Neuronal stem cell (in vitro differentiated cells): ENCODE results near the gene MTF1.

ENCODE experiments used
- DNase-seq: peaks from one replicate; pipeline ENCODE4 v3.0.0-alpha.2; 2013; ENCODE audit warnings: low spot score
- H2AFZ ChIP-seq: one replicate; pipeline ENCODE4 v1.6.1; 2013; ENCODE audit warnings: mild to moderate bottlenecking, low read length, inconsistent platforms
- H2AK5ac ChIP-seq: 2 replicates; pipeline ENCODE4 v1.6.1; 2013; ENCODE audit warnings: low read depth, mild to moderate bottlenecking, inconsistent platforms, low read length, moderate library complexity, mixed read lengths
- H2BK120ac ChIP-seq: 2 replicates; pipeline ENCODE4 v1.6.1; 2013; ENCODE audit warnings: low read depth, mild to moderate bottlenecking, inconsistent platforms, low read length, moderate library complexity, mixed read lengths
- H2BK12ac ChIP-seq: one replicate; pipeline ENCODE4 v1.6.1; 2013; ENCODE audit warnings: low read length, inconsistent platforms
- H2BK15ac ChIP-seq: 2 replicates; pipeline ENCODE4 v1.6.1; 2013; ENCODE audit warnings: mild to moderate bottlenecking, low read length, inconsistent platforms, mixed read lengths
- H2BK5ac ChIP-seq: one replicate; pipeline ENCODE4 v1.6.1; 2013; ENCODE audit warnings: inconsistent platforms, mild to moderate bottlenecking, low read length, moderate library complexity
- H3K14ac ChIP-seq: one replicate; pipeline ENCODE4 v1.6.1; 2013; ENCODE audit warnings: low read length, inconsistent platforms
- H3K18ac ChIP-seq: 2 replicates; pipeline ENCODE4 v1.6.1; 2013; ENCODE audit warnings: low read length, inconsistent platforms
- H3K23ac ChIP-seq: 2 replicates; pipeline ENCODE4 v1.6.1; 2013; ENCODE audit warnings: low read depth, mild to moderate bottlenecking, mixed read lengths, low read length, inconsistent platforms; ENCODE audit not compliant: poor library complexity
- H3K27ac ChIP-seq: replicated peaks from 3 replicates; pipeline ENCODE4 v1.5.1; 2013; ENCODE audit warnings: low read length, inconsistent platforms
- H3K27me3 ChIP-seq, 3 experiments: 2 replicates each; pipeline ENCODE4 v1.6.1; 2013; ENCODE audit warnings: low read length in 3 of 3, mild to moderate bottlenecking in 2 of 3, inconsistent platforms in 1 of 3, low read depth in 1 of 3, mixed read lengths in 1 of 3, moderate library complexity in 1 of 3; ENCODE audit not compliant: control insufficient read depth in 3 of 3, insufficient read depth in 3 of 3
- H3K36me3 ChIP-seq, 2 donors: replicated peaks in 1 of 2; 2 replicates each; pipeline ENCODE4 v1.6.1; 2013; ENCODE audit warnings: low read length in 2 of 2; ENCODE audit not compliant: control insufficient read depth in 2 of 2, insufficient read depth in 2 of 2
- H3K4ac ChIP-seq: 2 replicates; pipeline ENCODE4 v1.6.1; 2013; ENCODE audit warnings: inconsistent platforms, mild to moderate bottlenecking, low read length, moderate library complexity
- H3K4me1 ChIP-seq, 2 donors: 1 replicate in 1 of 2; 2 replicates in 1 of 2; pipeline ENCODE4 v1.6.1; 2013; ENCODE audit warnings: low read length in 2 of 2, low read depth in 1 of 2; ENCODE audit not compliant: control insufficient read depth in 2 of 2, insufficient read depth in 1 of 2
- H3K4me2 ChIP-seq: one replicate; pipeline ENCODE4 v1.6.1; 2013; ENCODE audit warnings: mild to moderate bottlenecking, low read length, inconsistent platforms; ENCODE audit not compliant: insufficient read depth, poor library complexity, severe bottlenecking
- H3K4me3 ChIP-seq, 2 donors: 2 replicates each; pipeline ENCODE4 v1.5.1; 2013; ENCODE audit warnings: low read length in 2 of 2, mild to moderate bottlenecking in 2 of 2, inconsistent platforms in 1 of 2, moderate library complexity in 1 of 2
- H3K79me1 ChIP-seq: one replicate; pipeline ENCODE4 v1.6.1; 2013; ENCODE audit warnings: low read depth, mild to moderate bottlenecking, inconsistent platforms, low read length, moderate library complexity
- H3K9ac ChIP-seq: one replicate; pipeline ENCODE4 v1.6.1; 2013; ENCODE audit warnings: mild to moderate bottlenecking, low read depth, low read length, inconsistent platforms; ENCODE audit not compliant: poor library complexity
- H3K9me3 ChIP-seq, 2 donors: replicated peaks in 1 of 2; 2 replicates each; pipeline versions ENCODE3 to v1.6.1; 2013; ENCODE audit warnings: low read length in 2 of 2, mild to moderate bottlenecking in 2 of 2, inconsistent platforms in 1 of 2, low read depth in 1 of 2, mixed read lengths in 1 of 2, moderate library complexity in 1 of 2; ENCODE audit not compliant: control insufficient read depth in 2 of 2, insufficient read depth in 1 of 2
- H4K8ac ChIP-seq: one replicate; pipeline ENCODE4 v1.6.1; 2013; ENCODE audit warnings: low read depth, mild to moderate bottlenecking, inconsistent platforms, low read length, moderate library complexity
- H4K91ac ChIP-seq: one replicate; pipeline ENCODE4 v1.6.1; 2013; ENCODE audit warnings: low read length, low read depth, mild to moderate bottlenecking, inconsistent platforms; ENCODE audit not compliant: poor library complexity
- WGBS, 2 donors: extraction: QIAGEN DNeasy Blood & Tissue Kit; methylation state at CpG; one replicate each; pipeline ENCODE4 v1.1.7; 2013; ENCODE audit warnings: missing lambda C conversion rate in 2 of 2, mixed read lengths in 1 of 2; ENCODE audit not compliant: insufficient read length in 2 of 2, insufficient replicate concordance in 1 of 2; ENCODE audit errors: extremely low coverage in 2 of 2; 5-methylcytosine and 5-hydroxymethylcytosine counted together

The MTF1 gene

DNA sequence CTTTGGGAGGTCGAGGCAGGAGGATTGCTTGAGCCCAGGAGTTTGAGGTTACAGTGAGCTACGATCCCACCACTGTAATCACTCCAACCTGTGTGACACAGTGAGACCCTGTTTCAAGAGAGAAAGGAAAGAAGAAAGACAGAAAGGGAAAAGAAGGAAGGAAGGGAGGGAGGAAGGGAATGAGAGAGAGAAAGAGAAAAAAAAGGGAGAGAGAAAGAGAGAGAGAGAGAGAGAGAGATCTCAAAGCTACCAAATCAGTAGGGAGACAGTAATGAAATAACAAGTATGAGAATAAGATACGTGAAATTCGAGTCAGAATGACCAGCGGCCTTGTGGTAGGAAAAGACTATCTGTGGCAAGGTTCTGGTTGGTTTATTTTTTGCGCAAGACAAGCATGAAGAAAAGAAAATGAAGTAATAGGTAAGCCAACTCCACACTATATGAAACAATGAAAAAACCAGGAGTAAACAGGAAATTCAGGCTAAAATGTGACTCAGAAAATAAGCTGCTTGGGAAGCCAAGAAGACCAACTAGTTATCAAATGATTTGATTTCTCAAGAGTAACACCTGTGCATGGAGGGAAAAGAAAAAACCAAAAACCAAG is 8.9 kb downstream of the MTF1 start:
- H3K23ac ChIP-seq, result no peak overlapping the region
- no peak overlapping the region for H3K4me3 ChIP-seq
- no peak overlapping the region for H3K4ac ChIP-seq
- H3K27me3 ChIP-seq, result no peaks in the 10 kb centered on the region
- H2BK15ac ChIP-seq, result no peak overlapping the region
- H3K79me1 ChIP-seq, result peaks cover 2% of the 10 kb centered on the region
- no peak overlapping the region for H2BK5ac ChIP-seq
- H3K4me1 ChIP-seq, result no peaks in the 10 kb centered on the region
- no peak overlapping the region for H3K27ac ChIP-seq
- no peak overlapping the region for H2BK12ac ChIP-seq
- no peak overlapping the region for H2AK5ac ChIP-seq
- no peak overlapping the region for H3K18ac ChIP-seq
- H3K9ac ChIP-seq, result no peak overlapping the region
- no peak overlapping the region for H2AFZ ChIP-seq
- H2BK120ac ChIP-seq, result no peak overlapping the region
- no peak overlapping the region for H4K91ac ChIP-seq
- no CpG with 5 or more reads among the region's 6 CpGs for WGBS, 2 donors
- no peak overlapping the region for H3K14ac ChIP-seq
- no peak overlapping the region for H4K8ac ChIP-seq
- no peaks in the 10 kb centered on the region for H3K9me3 ChIP-seq
- no peak for DNase-seq
- H3K4me2 ChIP-seq, result no peak overlapping the region
- H3K36me3 ChIP-seq, result peaks cover 2 to 78% of the 10 kb centered on the region in 2 donors

DNA sequence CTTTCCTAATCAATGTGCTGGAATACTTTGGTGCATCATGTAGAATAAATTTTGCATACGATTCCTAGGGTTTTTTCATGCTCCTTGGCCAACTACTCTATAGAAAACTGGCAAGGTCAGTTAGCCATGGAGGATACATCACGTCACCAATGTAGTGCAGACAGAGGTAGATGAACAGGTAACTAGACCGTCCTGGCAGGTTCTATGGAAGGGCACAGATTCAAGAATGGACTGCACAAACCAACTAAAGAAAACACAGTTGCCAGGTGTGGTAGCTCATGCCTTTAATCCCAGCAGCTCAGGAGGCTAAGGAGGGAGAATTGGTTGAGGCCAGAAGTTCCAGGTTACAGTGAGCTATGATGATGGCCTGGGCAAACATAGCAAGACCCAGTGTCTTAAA is 9.9 kb downstream of the MTF1 start:
- H2BK12ac ChIP-seq, result no peak overlapping the region
- no peaks in the 10 kb centered on the region for H3K9me3 ChIP-seq
- no peak overlapping the region for H3K14ac ChIP-seq
- no peak overlapping the region for H4K8ac ChIP-seq
- no peak overlapping the region for H2BK5ac ChIP-seq
- H3K4me1 ChIP-seq, result no peaks in the 10 kb centered on the region
- H3K9ac ChIP-seq, result no peak overlapping the region
- no peak overlapping the region for H3K4me3 ChIP-seq
- H3K4me2 ChIP-seq, result no peak overlapping the region
- no peak overlapping the region for H2AFZ ChIP-seq
- H3K27me3 ChIP-seq, result no peaks in the 10 kb centered on the region
- peaks cover 2% of the 10 kb centered on the region for H3K79me1 ChIP-seq
- H3K4ac ChIP-seq, result no peak overlapping the region
- no peak overlapping the region for H4K91ac ChIP-seq
- no peak overlapping the region for H3K27ac ChIP-seq
- H3K23ac ChIP-seq, result no peak overlapping the region
- H2AK5ac ChIP-seq, result no peak overlapping the region
- H3K18ac ChIP-seq, result no peak overlapping the region
- no peak for DNase-seq
- H3K36me3 ChIP-seq, result peaks cover 0 to 70% of the 10 kb centered on the region in 2 donors
- WGBS, 2 donors, result no CpG with 5 or more reads among the region's 3 CpGs
- no peak overlapping the region for H2BK120ac ChIP-seq
- H2BK15ac ChIP-seq, result no peak overlapping the region

DNA sequence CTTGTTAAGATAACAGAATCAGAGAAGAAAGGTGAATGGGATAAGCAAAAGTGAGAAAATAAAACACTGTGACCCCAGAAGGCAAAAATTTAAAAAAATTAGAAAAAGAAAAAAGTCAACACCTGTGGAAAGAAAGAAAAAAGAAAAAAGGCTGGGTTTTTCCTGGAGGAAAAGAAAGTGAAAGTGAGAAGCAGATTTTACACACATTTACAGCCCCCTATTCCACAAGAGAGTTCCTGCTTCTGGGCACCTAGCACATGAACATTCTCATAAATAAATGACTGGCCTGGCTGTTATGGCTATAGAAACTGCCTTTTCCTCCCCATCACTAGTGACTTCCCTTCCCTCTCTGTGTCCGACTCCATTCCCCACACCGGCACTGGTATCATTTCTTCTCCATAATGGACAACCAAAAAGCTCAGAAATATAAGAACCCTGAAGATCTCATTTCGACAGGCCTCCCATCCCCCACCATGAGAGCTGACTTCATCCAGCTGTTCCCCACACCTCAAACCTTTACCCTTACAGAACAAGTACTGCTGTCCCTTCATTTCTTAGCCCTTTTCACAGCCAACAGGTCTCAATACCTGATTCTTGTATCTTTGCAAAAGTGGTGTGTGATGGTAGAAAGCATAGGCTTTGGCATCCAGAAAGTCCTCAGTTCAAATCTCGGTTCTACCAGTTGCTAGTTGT is 12.6 kb downstream of the MTF1 start:
- no CpG with 5 or more reads among the region's 4 CpGs for WGBS, 2 donors
- Histone ChIP-seq H2BK120ac (no peak overlapping the region), H3K9ac (no peak overlapping the region), H2BK5ac (no peak overlapping the region), H3K27ac (no peak overlapping the region), H3K4me1 (no peaks in the 10 kb centered on the region), H4K8ac (no peak overlapping the region), H3K36me3 (peaks cover 0 to 49% of the 10 kb centered on the region in 2 donors), H3K4me3 (no peak overlapping the region), H3K27me3 (no peaks in the 10 kb centered on the region), H4K91ac (no peak overlapping the region), H2AK5ac (no peak overlapping the region), H3K4me2 (no peak overlapping the region), H2AFZ (no peak overlapping the region), H3K23ac (no peak overlapping the region), H3K79me1 (peaks cover 2% of the 10 kb centered on the region), H3K4ac (no peak overlapping the region), H3K18ac (no peak overlapping the region), H3K9me3 (no peaks in the 10 kb centered on the region), H2BK15ac (no peak overlapping the region), H3K14ac (no peak overlapping the region), H2BK12ac (no peak overlapping the region)
- no peak for DNase-seq

DNA sequence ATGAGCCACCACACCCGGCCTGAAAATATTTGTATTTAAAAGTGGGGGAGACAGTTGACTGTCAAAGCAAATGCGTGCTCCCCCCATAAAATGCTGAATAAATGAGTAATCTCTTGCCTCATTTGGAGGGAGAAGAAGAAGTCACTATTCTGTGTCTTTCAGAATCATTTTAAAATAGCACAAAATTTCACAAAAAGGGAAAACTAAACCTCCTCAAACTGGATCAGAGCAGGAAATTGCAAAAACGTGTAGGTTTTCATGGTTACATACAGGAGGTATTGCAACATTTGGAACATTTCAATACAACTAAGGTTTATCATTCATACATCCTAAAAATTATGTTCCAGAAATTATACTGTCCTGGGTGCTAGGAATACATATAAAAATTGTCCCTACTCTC is 13.6 kb downstream of the MTF1 start:
- Histone ChIP-seq H2BK120ac (no peak overlapping the region), H3K4me2 (no peak overlapping the region), H2BK15ac (no peak overlapping the region), H3K14ac (no peak overlapping the region), H4K8ac (no peak overlapping the region), H3K27ac (no peak overlapping the region), H3K9me3 (no peaks in the 10 kb centered on the region), H3K4me3 (no peak overlapping the region), H3K23ac (no peak overlapping the region), H3K27me3 (no peaks in the 10 kb centered on the region), H3K9ac (no peak overlapping the region), H3K79me1 (peaks cover 2% of the 10 kb centered on the region), H3K36me3 (peaks cover 0 to 47% of the 10 kb centered on the region in 2 donors), H3K18ac (no peak overlapping the region), H3K4me1 (no peaks in the 10 kb centered on the region), H2BK5ac (no peak overlapping the region), H4K91ac (no peak overlapping the region), H3K4ac (no peak overlapping the region), H2AK5ac (no peak overlapping the region), H2BK12ac (no peak overlapping the region), H2AFZ (no peak overlapping the region)
- no peak for DNase-seq
- no CpG with 5 or more reads among the region's 3 CpGs for WGBS, 2 donors
